ENCODE measurements around the gene DIAPH3.

- no peak for TF ChIP-seq CTCF (IDR thresholded peaks at IDR 0.05; ENCODE audit: low read depth, low read length)
- no peak for TF ChIP-seq EZH2phosphoT487 (IDR thresholded peaks at IDR 0.05; ENCODE audit: low read depth)
Measured at GRCh38 chr13:59633290-59633689, 530.4 kb downstream of the DIAPH3 start.

Measured in OCI-LY3 (cell line).